HG02852 (cell line): ENCODE results near the gene DCUN1D4.

Source experiments
- ATAC-seq: cut with Tn5 transposase; IDR thresholded peaks from one replicate; pipeline ENCODE4 v1.9.1; 2021; ENCODE audit warnings: mild to moderate bottlenecking, moderate library complexity; ENCODE audit not compliant: unreplicated experiment

The DCUN1D4 gene

DNA sequence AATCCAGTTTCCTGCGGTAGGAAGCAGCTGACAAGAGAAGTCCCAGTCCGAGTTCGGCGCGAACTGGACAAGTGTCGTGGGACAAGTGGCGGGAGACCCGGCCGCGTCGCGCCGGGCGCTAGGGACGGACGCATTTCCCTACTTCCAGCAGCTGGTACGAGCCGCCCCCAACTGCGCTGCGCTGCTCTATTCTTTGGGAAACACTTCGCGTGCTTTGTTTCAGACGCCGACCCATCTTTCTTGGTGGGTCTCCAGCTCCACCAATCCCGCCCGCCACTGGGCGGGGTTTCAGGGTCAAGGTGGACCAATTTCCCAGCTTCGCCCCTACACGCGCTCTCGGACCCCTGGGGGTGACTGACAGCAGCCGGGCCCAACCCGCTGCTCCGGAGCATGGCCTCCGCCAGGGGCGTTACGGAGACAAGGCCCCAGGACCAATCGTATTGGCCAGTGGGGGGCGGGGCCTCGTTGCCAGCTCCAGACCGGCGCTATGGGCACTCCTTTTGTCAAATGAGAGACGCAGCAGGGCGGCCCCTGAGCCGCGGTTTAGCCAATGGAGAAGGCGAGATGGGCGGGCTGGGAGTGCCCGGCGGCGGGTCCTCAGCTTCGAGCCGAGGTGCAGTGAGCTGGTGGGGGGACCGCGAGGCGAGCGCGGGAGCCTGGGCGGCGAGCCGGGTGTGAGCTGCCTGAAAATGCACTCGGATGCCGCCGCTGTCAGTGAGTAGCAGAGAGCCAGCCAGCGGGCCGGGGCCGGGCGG is at the start of gene DCUN1D4:
Gene DCUN1D4 (plus strand): TSS at position 600 of the 755 bp plus-strand sequence. CDS start 90 bp downstream, at position 690.
- ATAC-seq, result peak; percentile 89

GRCh38 chr4:51820443-51821234 is 22.3 kb upstream of the DCUN1D4 start:
- ATAC-seq, result no peak

- no peak for ATAC-seq
Measured at GRCh38 chr4:51825341-51825740, 17.6 kb upstream of the DCUN1D4 start.

GRCh38 chr4:51830156-51830720 is 12.7 kb upstream of the DCUN1D4 start:
- no peak for ATAC-seq

GRCh38 chr4:51831133-51831532 is 11.8 kb upstream of the DCUN1D4 start:
- ATAC-seq, result peak; percentile 87

- ATAC-seq, result no peak
Measured at GRCh38 chr4:51833236-51833635, 9.7 kb upstream of the DCUN1D4 start.

DNA sequence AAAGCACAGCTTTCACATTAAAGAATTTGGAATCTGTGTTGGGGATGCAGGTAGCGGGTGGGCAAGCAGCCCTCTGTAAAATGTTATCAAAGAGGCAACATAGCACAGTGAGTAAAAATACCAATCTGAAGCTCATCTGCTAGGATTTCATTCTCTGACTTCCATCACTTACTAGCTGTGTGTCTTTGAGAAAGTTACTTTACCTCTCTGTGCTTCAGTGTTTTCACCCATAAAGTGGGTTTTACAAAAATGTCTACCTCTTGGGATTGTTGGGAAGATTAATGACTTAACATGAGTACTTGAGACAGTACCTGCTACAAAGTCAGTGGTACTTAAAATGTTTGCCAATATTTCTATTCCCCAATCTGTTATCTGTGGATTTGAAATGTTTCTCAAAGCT is 7.9 kb upstream of the DCUN1D4 start:
- ATAC-seq, result no peak

DNA sequence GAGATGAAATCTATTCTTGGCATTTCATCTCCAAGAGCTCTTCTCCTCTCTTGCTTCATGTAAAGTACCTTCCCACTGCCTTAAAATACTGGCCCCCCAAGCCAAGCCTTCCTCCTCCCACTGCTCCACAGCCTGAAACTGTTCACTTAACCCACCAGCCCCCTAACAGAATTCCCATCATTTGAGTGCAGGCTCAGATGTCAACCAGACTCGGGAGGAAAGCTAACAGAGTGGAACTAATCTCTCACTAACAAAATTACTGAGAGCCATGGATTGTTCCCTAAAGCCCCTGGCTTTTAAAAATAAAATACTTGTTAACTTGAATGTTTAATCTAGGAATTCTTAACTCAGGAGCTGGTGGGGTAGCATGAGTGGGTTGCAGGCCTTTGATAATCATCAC is 7.1 kb upstream of the DCUN1D4 start:
- ATAC-seq, result no peak

GRCh38 chr4:51836549-51836948 is 6.4 kb upstream of the DCUN1D4 start:
- ATAC-seq, result no peak

- no peak for ATAC-seq
Measured at GRCh38 chr4:51840781-51841180, 2.2 kb upstream of the DCUN1D4 start.

GRCh38 chr4:51842167-51842553 is 793 bp upstream of the DCUN1D4 start:
- no peak for ATAC-seq

DNA sequence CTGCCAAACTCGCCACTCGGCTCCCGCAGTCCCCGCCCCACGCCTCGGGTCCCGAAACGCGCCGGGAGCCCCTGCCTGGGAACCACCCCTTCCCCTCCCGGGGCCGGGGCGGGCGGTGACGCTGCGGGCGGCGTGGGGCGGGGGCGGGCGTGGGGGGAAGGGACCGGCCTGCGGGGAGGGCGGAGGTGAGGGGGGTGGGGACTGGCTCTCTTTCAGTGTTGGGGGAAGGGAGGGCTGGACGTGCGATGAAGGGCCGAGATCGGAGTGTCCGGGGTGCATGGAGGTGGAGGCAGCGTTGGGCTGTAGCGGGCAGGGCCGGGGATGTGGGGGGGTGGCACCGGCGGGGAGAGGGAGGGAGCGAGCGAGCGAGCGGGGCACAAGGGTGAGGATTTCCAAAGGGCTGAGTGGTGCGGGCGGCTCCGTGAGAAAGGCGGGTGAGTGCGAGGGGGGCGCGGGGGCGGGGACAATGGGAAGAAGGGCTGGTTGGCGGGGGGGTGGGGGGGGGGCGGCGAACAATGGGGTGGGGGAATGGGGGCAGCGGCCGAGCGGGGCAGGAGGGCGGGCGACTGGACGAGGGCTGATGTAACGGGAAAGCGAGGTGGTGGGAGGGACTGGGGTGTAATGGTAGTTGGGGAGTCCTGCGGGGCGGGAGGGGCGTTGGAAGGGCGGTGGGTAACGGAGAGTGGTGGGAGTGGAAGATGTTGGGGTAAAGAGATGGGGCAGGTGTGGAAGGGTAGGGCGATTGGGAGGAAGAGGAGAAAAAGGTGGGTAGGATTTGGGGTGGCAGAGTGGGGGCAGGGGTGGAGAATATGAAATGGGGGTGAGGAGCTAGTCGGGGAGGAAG is 578 bp downstream of the DCUN1D4 start:
- peak; percentile 29 for ATAC-seq

- ATAC-seq, result peak; percentile 42
Measured at GRCh38 chr4:51844153-51845054, 1.5 kb downstream of the DCUN1D4 start.

- no peak for ATAC-seq
Measured at GRCh38 chr4:51845055-51845426, 2.1 kb downstream of the DCUN1D4 start.

DNA sequence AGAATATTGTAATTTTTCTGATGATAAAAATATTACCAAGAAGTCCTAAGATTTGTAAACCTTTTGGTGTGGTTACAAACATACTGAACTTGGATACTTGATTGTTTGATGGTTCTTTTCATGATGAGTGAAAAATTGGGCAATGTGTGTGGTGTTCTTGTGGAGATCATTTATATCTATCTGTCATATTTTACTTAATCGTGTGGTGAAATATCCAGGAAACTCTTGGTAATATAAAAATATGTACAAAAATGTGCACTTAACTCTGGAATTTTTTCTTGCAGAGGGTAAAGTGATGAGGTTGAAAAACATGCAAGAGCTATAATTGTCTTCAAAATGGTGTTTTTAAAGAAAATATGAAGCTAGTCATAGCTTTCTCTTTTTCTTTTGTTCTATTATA is 2.8 kb downstream of the DCUN1D4 start:
- no peak for ATAC-seq

DNA sequence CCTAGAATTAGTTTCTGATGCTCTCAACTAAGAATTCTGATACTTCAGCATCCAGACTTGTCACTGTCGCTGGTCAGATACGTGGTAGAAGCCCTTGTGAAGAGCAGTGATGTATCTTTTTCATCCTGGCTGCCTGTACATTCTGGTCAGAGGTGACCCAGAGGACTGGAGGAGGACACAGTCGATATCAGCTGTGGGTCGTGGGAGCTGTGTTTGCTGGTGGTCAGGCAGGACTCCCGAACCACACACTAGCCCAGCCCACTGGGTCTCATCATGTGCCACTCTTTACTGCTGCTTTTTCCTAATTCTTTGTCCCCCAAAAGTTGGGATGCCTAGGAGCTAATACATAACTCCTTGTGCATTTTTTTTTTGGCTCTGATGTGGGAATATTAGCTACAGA is 6.5 kb downstream of the DCUN1D4 start:
- ATAC-seq, result no peak

- ATAC-seq, result no peak
Measured at GRCh38 chr4:51850294-51850693, 7.3 kb downstream of the DCUN1D4 start.

GRCh38 chr4:51851090-51851936 is 8.4 kb downstream of the DCUN1D4 start:
- no peak for ATAC-seq

DNA sequence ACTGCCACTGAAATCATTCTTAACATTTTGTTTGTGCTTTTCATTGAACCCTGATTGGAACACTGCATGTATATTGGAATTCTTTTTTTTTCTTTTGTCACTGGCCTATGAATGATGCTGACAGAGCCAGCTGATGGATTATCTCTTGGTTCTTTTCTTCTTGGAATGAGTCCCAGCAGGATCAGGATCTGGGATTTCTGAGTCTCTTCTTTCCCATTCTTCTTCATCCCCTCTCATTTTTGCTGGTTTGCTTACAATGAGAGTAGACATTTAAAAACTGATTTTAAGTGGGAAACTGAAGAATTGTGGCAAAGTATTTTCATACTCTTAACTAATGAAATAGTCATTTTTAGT is 9.0 kb downstream of the DCUN1D4 start:
- ATAC-seq, result no peak
